ENCODE data around the gene COL12A1.

Gene COL12A1

DNA sequence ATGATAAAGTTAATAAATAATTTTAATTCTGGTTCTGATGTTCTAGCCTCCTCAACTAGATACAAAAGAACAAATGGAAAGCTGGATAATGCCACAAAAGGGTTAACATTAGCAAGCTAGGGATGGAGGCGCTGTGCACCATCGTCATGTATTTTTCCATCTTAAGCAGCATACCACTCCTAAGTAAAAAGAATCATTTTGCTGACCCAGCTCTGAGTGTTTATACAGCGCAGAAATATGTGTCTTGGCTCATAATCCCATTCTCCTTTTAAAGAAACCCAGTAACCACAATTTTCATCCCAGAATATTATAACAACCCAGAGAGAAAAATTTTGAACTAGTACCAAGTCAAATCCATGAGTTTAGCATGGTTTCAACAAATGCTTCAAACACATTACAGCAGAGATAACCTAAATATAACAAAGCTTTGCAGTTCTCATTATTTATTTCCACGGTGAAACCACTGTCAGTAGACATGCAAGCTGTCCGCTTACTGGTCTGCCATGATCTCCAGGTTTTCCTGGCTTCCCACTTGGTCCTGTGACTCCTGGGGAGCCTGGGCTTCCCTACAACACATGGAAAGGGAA is 111.1 kb downstream of the COL12A1 start:
- DNase-seq, result no peak

- no peak for DNase-seq
Observed at GRCh38 chr6:75091467-75092190, 114.2 kb downstream of the COL12A1 start.

DNA sequence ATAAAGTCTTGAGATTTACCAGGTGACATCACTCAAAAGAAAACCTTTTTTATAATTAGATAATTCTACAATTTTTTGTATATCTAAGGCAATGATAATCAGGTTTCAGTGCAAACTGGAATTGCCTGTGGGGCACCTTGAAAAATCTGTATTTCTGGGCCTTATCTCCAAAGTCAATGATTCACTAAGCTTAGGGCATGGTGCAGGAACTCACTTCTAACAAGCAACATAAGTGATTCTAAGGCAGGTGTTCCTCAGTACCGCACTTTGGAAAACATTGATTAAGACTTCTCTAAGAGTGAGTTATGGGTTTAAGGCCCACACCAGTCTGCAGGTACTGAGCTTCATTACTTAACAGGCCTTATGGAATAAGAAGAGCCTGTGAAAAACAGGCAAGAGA is 115.3 kb downstream of the COL12A1 start:
- no peak for DNase-seq

DNA sequence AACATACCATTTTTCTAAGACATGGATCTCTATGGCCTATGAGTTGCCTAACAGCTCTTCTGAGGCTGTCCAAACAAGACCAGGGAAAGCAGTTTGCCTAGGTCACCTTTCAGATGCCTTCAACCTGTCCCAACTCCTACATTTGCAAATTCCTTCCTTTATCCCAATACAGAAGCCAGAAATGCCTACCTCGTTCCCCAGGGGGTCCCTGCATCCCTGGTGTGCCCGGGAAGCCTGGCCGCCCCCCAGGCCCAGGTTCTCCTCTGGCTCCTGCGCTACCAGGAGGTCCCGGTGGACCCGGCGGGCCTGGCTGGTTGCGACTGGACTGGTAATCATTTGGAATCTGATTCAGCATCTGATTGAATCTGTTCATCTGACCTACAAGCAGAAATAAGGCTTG is 115.9 kb downstream of the COL12A1 start:
- no peak for DNase-seq

GRCh38 chr6:75089151-75089897 is 116.5 kb downstream of the COL12A1 start:
- no peak for DNase-seq

- no peak for DNase-seq
Observed at GRCh38 chr6:75085931-75086635, 119.8 kb downstream of the COL12A1 start.

DNA sequence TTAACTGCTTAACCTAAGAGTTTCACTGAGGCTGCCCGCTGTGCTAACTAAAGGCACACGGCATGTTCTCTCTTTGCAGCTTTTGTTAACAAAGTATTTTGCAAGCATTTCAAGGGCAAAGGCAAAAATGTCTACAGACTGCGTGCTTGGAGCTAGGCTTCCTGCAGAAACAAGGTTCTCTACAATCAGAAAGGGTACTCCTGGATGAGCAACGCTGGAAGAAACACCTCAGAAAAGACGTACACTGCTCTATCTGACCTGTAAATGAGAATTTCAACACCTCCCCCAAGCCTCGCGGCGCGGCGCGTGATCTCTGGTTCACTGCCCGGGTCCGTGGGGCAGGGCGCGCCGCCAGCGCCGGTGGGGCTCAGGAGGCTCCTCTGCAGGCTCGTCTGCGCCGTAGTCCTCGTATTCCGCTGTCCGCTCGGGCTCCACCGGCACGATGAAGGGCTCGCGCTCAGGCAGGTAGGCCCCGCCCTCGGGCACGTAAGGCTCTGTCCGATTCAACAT is 120.9 kb downstream of the COL12A1 start:
- DNase-seq, result no peak

DNA sequence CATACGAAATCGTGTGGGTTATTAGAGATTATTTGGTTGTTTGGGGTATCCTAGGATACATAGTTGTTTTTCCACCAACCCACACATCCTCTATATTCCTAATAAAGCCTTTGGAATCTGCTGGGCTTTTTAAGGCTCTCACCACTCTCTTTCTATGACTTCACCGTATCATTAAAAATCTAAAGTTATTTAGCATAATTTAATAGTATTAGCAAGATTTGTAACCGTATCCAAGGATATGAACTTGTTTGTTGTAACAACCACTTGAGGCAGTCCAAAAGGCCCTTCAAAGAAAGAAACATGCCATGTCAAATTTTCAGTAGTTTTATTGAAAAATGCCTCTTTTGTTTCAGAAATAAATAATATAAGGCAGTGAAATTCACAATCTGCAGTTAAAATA is 121.8 kb downstream of the COL12A1 start:
- no peak for DNase-seq

DNA sequence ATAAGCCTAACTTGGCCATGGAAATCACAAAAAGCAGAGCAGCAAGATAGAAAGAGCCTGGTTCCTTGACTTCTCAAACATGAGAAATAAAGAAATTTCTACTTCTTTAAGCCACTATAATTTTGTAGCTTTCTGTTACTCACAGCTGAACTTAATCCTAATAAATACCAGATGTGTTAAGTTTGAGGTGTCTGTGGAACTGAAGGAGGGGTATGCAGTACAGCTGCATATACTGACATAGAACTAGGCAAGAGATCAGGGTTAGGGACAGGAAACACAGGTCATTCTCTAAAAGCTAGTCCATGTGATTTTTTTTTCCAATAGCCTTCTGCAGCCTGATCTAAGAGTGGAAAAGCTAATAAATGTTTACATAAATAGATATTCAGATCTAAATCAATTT is 123.9 kb downstream of the COL12A1 start:
- no peak for DNase-seq

DNA sequence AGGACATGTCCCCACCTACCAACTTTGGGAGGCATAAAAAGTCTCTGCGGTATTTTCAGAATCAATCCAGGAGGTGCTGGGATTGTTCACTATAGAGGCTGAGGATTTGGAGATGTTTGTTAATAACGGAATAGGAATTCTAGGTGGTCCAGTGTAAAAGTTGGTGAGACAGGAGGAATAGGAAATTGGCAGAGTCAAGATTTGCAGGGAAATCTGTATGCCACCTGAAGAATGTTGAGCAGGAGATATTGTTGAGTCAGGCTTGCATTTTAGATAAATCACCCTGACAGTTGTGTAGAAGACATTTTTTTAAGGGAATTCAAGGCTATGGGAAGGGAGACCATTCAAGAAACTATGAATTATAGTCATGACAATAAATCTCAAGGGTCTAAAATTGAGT is 124.8 kb downstream of the COL12A1 start:
- DNase-seq, result no peak

GRCh38 chr6:75079589-75079988 is 126.3 kb downstream of the COL12A1 start:
- DNase-seq, result no peak

- DNase-seq, result no peak
Observed at GRCh38 chr6:75077701-75078100, 128.2 kb downstream of the COL12A1 start.

DNA sequence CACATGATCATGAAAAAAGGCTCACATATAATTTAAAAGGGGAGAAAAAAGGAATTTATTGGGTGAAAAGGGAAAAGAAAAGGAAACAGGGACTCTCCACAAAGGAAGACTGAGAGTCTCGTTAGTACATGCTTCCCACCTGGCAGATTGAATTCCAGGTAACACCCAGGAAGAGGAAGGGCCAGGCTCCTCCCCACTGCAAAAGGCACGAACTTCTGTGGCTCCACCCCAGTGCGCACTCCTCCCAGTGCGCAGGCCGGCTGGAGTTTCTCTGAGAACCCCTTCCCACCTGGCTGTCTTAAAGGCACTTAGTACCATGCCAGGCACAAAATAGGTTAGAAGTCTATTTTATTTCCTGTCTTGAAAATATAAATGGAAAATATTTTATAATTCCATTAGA is 129.8 kb downstream of the COL12A1 start:
- DNase-seq, result no peak

- DNase-seq, result no peak
Observed at GRCh38 chr6:75070244-75070643, 135.6 kb downstream of the COL12A1 start.

- DNase-seq, result no peak
Observed at GRCh38 chr6:75065523-75065922, 140.3 kb downstream of the COL12A1 start.

DNA sequence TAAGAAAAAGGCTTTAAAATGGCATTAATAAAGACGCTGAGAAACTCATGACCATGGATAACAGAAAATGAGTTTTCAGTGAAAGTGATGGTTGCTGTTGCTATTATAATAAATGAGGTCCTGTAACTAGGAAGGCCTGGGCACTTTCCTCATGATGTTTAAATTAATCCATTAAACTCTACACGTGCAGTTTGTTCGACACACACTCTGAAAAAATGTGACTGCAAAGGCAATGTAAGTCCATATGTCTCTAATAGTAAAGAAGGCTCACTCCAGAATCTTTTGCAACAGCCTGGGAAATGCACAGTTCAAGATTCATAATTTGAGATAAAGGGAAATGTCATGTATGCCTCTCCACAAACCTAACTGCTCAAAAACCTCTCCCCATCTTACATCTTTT is 153.4 kb downstream of the COL12A1 start:
- DNase-seq, result no peak

DNA sequence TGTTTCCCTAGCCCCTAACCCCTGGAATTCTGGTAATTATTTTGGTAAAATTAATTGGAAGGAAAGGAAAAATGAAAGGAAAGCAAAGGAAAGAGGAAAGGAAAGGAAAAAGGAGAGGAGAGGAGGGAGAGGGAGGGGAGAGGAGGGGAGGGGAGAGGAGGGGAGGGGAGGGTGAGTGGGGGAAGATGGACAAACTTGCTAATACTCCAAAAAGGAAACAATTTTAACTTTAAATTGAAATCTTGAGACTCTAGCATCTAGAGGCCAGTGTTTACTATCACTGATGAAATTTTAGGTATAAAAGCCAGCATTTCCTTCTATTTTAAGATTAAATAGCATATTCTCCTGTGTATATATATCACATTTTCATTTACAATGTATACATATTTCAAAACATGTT is 156.5 kb downstream of the COL12A1 start:
- DNase-seq, result no peak

DNA sequence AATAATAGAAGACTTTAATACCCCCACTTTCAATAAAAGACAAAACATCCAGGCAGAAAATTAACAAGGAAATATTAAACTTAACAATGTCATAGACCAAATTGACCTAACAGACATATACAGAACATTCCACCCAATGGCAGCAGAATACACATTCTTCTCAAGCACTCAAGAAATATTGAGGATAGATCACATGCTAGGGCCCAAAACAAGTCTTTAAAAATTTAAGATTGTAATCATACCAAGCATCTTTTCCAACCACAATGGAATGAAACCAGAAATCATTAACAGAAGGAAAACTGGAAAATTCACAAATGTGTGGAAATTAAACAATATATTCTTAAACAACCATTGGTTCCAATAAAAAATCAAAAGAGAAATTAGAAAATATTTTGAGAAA is 161.0 kb downstream of the COL12A1 start:
- no peak for DNase-seq

DNA sequence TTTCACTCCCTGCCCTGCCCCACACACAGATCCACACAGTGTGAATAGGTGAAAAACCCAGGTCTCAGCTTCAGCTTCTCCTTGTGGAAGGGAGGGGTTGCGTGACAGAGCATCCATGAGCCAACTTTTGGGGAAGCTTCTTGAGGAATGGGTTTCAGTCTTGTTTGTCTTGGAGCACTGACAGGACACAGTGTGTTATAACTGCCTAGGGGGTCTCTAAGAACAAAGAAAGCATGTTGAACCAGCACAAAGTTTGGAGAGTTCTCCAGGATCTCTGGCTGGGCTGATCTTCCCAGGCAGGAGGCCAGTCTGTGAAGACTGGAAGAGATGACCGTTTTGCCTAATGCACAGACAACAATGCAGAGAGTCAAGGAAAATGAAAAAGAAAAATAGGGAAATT is 164.5 kb downstream of the COL12A1 start:
- DNase-seq, result no peak

Measured in DMS 273 treated with DMSO at 0.1 percent for 48 hours (cell line).